HEK293 (cell line): ENCODE measurements around the gene BUD23.
A peak's percentile ranks its signal among the peaks of the same experiment; 100 is the strongest.

Experiments used
- CTCF ChIA-PET: fragments of 350-600 bp; formaldehyde crosslinking; extraction: SDS; loops from one replicate; lab custom pipeline; 2021; ENCODE audit warnings: antibody characterized with exemption; lab: Yijun Ruan, JAX
- POLR2A ChIA-PET: fragments of 300-600 bp; formaldehyde crosslinking; extraction: SDS; loops from one replicate; lab custom pipeline; 2020; ENCODE audit warnings: antibody characterized with exemption, inconsistent platforms; lab: Yijun Ruan, JAX
- H3K27ac ChIP-seq: fragments of 200-500 bp; sonication (Bioruptor generic); 2 replicates; pipeline ENCODE4 v1.5.1; 2014; ENCODE audit warnings: low read depth, low read length, control low read depth, inconsistent platforms; ENCODE audit errors: extremely low read depth
- H3K36me3 ChIP-seq, 2 experiments: fragments of 200-500 bp in 1 of 2; sonication (Bioruptor generic) in 1 of 2; 1 replicate in 1 of 2; 2 replicates in 1 of 2; pipeline ENCODE4 v1.5.1; 2014 to 2017; ENCODE audit warnings: inconsistent platforms in 2 of 2, low read length in 2 of 2; ENCODE audit not compliant: control insufficient read depth in 2 of 2, insufficient read depth in 1 of 2
- H3K4me1 ChIP-seq: fragments of 200-500 bp; sonication (Bioruptor generic); 2 replicates; pipeline ENCODE4 v1.5.1; 2014; ENCODE audit warnings: mild to moderate bottlenecking, low read length, inconsistent platforms; ENCODE audit not compliant: control insufficient read depth, insufficient read depth
- H3K4me3 ChIP-seq: 2 replicates; pipeline ENCODE4 v1.5.1; 2011; ENCODE audit warnings: low read depth, mild to moderate bottlenecking, control low read depth, low read length, moderate library complexity
- H3K9me3 ChIP-seq: fragments of 200-500 bp; sonication (Bioruptor generic); 2 replicates; pipeline ENCODE4 v1.5.1; 2014; ENCODE audit warnings: low read depth, low read length, inconsistent platforms; ENCODE audit not compliant: control insufficient read depth, insufficient read depth
- GLIS1 ChIP-seq: fragments of 450-650 bp; formaldehyde crosslinking; IDR thresholded peaks from 2 replicates; pipeline ENCODE4 v1.5.1; 2016; ENCODE audit warnings: missing biosample characterization, missing genetic modification characterization
- KLF10 ChIP-seq: fragments of 450-650 bp; IDR thresholded peaks from 2 replicates; pipeline ENCODE4 v1.5.1; 2018; ENCODE audit warnings: missing biosample characterization, mild to moderate bottlenecking, missing genetic modification characterization
- SP7 ChIP-seq: fragments of 450-650 bp; formaldehyde crosslinking; IDR thresholded peaks from 2 replicates; pipeline ENCODE4 v1.5.1; 2016; ENCODE audit warnings: missing biosample characterization, missing genetic modification characterization
- ZNF10 ChIP-seq: fragments of 450-650 bp; formaldehyde crosslinking; IDR thresholded peaks from 2 replicates; pipeline ENCODE4 v1.5.1; 2017; ENCODE audit warnings: missing biosample characterization, missing genetic modification characterization
- ZNF114 ChIP-seq: fragments of 450-650 bp; formaldehyde crosslinking; IDR thresholded peaks from 2 replicates; pipeline ENCODE4 v1.5.0; 2017; ENCODE audit warnings: missing biosample characterization, missing genetic modification characterization
- ZNF121 ChIP-seq: fragments of 450-650 bp; formaldehyde crosslinking; IDR thresholded peaks from 2 replicates; pipeline ENCODE4 v1.5.1; 2016; ENCODE audit warnings: missing biosample characterization, missing genetic modification characterization
- ZNF16 ChIP-seq: fragments of 450-650 bp; formaldehyde crosslinking; IDR thresholded peaks from 2 replicates; pipeline ENCODE4 v1.5.1; 2016; ENCODE audit warnings: low read depth, missing biosample characterization, missing genetic modification characterization
- ZNF169 ChIP-seq: fragments of 450-650 bp; formaldehyde crosslinking; IDR thresholded peaks from 2 replicates; pipeline ENCODE4 v1.5.1; 2016; ENCODE audit warnings: missing biosample characterization, missing genetic modification characterization
- ZNF221 ChIP-seq: fragments of 450-650 bp; formaldehyde crosslinking; IDR thresholded peaks from 2 replicates; pipeline ENCODE4 v1.5.1; 2017; ENCODE audit warnings: missing biosample characterization, missing genetic modification characterization, borderline replicate concordance
- ZNF398 ChIP-seq: fragments of 450-650 bp; formaldehyde crosslinking; IDR thresholded peaks from 2 replicates; pipeline ENCODE4 v1.5.1; 2017; ENCODE audit warnings: missing biosample characterization, missing genetic modification characterization
- ZNF473 ChIP-seq: fragments of 450-650 bp; formaldehyde crosslinking; IDR thresholded peaks from 2 replicates; pipeline ENCODE4 v1.5.1; 2017; ENCODE audit warnings: missing biosample characterization, missing genetic modification characterization
- ZNF521 ChIP-seq: fragments of 450-650 bp; formaldehyde crosslinking; IDR thresholded peaks from 2 replicates; pipeline ENCODE4 v1.5.1; 2017; ENCODE audit warnings: missing biosample characterization, mild to moderate bottlenecking, missing genetic modification characterization
- ZNF560 ChIP-seq: fragments of 450-650 bp; formaldehyde crosslinking; IDR thresholded peaks from 2 replicates; pipeline ENCODE4 v1.5.1; 2017; ENCODE audit warnings: missing biosample characterization, missing genetic modification characterization, borderline replicate concordance
- ZNF660 ChIP-seq: fragments of 450-650 bp; IDR thresholded peaks from 2 replicates; pipeline ENCODE4 v1.5.1; 2018; ENCODE audit warnings: missing biosample characterization, mild to moderate bottlenecking, missing genetic modification characterization
- ZNF670 ChIP-seq: fragments of 450-650 bp; formaldehyde crosslinking; IDR thresholded peaks from 2 replicates; pipeline ENCODE4 v1.5.1; 2016; ENCODE audit warnings: missing biosample characterization, missing genetic modification characterization, low read depth
- ZNF677 ChIP-seq: fragments of 450-650 bp; IDR thresholded peaks from 2 replicates; pipeline ENCODE4 v1.5.0; 2018; ENCODE audit warnings: missing biosample characterization, mild to moderate bottlenecking, missing genetic modification characterization, moderate library complexity
- TF ChIP-seq, protein P1 (sequence below): fragments of 450-650 bp; IDR thresholded peaks from 2 replicates; pipeline ENCODE4 v1.5.1; 2018; ENCODE audit warnings: missing biosample characterization, missing genetic modification characterization
- TF ChIP-seq, protein P2 (sequence below): fragments of 450-650 bp; formaldehyde crosslinking; IDR thresholded peaks from 2 replicates; pipeline ENCODE4 v1.5.1; 2016; ENCODE audit warnings: missing biosample characterization, missing genetic modification characterization
- TF ChIP-seq, protein P3 (sequence below): sonication (generic); formaldehyde crosslinking; IDR thresholded peaks from 2 replicates; pipeline ENCODE4 v1.8.1; 2022; ENCODE audit warnings: mild to moderate bottlenecking, moderate library complexity, missing genetic modification reagents

Gene BUD23

GRCh38 chr7:73730485-73730884 is 47.1 kb downstream of the BUD23 start:
- Histone ChIP-seq H3K27ac (no peak overlapping the region), H3K4me3 (no peak overlapping the region), H3K4me1 (no peaks in the 10 kb centered on the region), H3K36me3 (peaks cover 0 to under 1% of the 10 kb centered on the region in 2 experiments; a peak in 1 of 3 replicates), H3K9me3 (no peaks in the 10 kb centered on the region)
- ChIA-PET CTCF (interaction anchor here (0.6 to 1.3 kb wide), 3 partner anchors 10 to 124 kb away, joined by 3 to 11 read pairs (median 6); no protein-coding TSS in a partner anchor), POLR2A (interaction anchor here (0.6 to 0.8 kb wide), 2 partner anchors 55 to 298 kb away, joined by 3 read pairs; no protein-coding TSS in a partner anchor)
- TF ChIP-seq ZNF114 (tag by site-specific recombination) (no peak), ZNF521 (tag by site-specific recombination) (no peak), SP7 (tag by site-specific recombination) (no peak), KLF10 (no peak), ZNF398 (no peak), ZNF169 (no peak), ZNF677 (tag by site-specific recombination) (no peak), ZNF660 (tag by site-specific recombination) (no peak), ZNF16 (no peak), ZNF10 (tag by site-specific recombination) (no peak)
- TF ChIP-seq, protein P1, sequence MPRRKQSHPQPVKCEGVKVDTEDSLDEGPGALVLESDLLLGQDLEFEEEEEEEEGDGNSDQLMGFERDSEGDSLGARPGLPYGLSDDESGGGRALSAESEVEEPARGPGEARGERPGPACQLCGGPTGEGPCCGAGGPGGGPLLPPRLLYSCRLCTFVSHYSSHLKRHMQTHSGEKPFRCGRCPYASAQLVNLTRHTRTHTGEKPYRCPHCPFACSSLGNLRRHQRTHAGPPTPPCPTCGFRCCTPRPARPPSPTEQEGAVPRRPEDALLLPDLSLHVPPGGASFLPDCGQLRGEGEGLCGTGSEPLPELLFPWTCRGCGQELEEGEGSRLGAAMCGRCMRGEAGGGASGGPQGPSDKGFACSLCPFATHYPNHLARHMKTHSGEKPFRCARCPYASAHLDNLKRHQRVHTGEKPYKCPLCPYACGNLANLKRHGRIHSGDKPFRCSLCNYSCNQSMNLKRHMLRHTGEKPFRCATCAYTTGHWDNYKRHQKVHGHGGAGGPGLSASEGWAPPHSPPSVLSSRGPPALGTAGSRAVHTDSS (tag by site-specific recombination) = no peak
- TF ChIP-seq, protein P2, sequence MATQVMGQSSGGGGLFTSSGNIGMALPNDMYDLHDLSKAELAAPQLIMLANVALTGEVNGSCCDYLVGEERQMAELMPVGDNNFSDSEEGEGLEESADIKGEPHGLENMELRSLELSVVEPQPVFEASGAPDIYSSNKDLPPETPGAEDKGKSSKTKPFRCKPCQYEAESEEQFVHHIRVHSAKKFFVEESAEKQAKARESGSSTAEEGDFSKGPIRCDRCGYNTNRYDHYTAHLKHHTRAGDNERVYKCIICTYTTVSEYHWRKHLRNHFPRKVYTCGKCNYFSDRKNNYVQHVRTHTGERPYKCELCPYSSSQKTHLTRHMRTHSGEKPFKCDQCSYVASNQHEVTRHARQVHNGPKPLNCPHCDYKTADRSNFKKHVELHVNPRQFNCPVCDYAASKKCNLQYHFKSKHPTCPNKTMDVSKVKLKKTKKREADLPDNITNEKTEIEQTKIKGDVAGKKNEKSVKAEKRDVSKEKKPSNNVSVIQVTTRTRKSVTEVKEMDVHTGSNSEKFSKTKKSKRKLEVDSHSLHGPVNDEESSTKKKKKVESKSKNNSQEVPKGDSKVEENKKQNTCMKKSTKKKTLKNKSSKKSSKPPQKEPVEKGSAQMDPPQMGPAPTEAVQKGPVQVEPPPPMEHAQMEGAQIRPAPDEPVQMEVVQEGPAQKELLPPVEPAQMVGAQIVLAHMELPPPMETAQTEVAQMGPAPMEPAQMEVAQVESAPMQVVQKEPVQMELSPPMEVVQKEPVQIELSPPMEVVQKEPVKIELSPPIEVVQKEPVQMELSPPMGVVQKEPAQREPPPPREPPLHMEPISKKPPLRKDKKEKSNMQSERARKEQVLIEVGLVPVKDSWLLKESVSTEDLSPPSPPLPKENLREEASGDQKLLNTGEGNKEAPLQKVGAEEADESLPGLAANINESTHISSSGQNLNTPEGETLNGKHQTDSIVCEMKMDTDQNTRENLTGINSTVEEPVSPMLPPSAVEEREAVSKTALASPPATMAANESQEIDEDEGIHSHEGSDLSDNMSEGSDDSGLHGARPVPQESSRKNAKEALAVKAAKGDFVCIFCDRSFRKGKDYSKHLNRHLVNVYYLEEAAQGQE = no peak

DNA sequence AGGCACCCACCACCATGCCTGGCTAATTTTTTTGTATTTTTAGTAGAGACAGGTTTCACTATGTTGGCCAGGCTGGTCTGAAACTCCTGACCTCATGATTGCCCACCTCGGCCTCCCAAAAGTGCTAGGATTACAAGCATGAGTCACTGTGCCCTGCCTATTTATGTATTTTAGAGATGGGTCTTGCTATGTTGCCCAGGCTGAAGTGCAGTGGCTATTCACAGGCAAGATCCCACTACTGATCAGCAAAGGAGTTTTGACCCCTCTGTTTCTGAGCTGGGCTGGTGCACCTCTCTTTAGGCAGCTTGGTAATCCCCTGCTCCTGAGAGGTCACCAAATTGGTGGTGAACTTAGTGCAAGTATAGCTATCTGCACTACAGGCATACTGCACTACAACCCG is 49.0 kb downstream of the BUD23 start:
- ChIA-PET CTCF (interaction anchor here (0.6 to 4.3 kb wide), 4 partner anchors 65 to 125 kb away, joined by 3 to 59 read pairs (median 10); partner anchors contain the start of gene VPS37D), POLR2A (interaction anchor here (0.5 to 0.7 kb wide), 3 partner anchors 22 to 578 kb away, joined by 3 to 6 read pairs (median 4); no protein-coding TSS in a partner anchor)
- Histone ChIP-seq H3K4me3 (no peak overlapping the region), H3K9me3 (no peaks in the 10 kb centered on the region), H3K4me1 (no peaks in the 10 kb centered on the region), H3K27ac (no peak overlapping the region), H3K36me3 (peaks cover 0 to 17% of the 10 kb centered on the region in 2 experiments; a peak in 2 of 3 replicates)
- TF ChIP-seq GLIS1 (tag by site-specific recombination) (no peak), ZNF560 (tag by site-specific recombination) (no peak), ZNF473 (no peak), ZNF221 (tag by site-specific recombination) (no peak), ZNF121 (tag by site-specific recombination) (peak; percentile 70), ZNF670 (tag by site-specific recombination) (no peak)
- TF ChIP-seq, protein P3, sequence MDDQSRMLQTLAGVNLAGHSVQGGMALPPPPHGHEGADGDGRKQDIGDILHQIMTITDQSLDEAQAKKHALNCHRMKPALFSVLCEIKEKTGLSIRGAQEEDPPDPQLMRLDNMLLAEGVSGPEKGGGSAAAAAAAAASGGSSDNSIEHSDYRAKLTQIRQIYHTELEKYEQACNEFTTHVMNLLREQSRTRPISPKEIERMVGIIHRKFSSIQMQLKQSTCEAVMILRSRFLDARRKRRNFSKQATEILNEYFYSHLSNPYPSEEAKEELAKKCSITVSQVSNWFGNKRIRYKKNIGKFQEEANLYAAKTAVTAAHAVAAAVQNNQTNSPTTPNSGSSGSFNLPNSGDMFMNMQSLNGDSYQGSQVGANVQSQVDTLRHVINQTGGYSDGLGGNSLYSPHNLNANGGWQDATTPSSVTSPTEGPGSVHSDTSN = no peak
